GM10266 (cell line): ENCODE measurements around the gene NYNRIN.
"Not testable (repeated sequence)": the region's sequence is repeated elsewhere in the genome, so short reads cannot be mapped to it uniquely, and the experiment has no call there.

Experiments
- DNase-seq: peaks from one replicate; pipeline ENCODE4 v3.0.0; 2012; ENCODE audit errors: extremely low spot score
- TF ChIP-seq, protein P1 (sequence below): IDR thresholded peaks from 2 replicates; pipeline ENCODE4 v1.5.1; 2012; ENCODE audit warnings: mild to moderate bottlenecking, low read depth; ENCODE audit not compliant: control insufficient read depth, insufficient read depth; ENCODE audit errors: missing control alignments

NYNRIN gene

DNA sequence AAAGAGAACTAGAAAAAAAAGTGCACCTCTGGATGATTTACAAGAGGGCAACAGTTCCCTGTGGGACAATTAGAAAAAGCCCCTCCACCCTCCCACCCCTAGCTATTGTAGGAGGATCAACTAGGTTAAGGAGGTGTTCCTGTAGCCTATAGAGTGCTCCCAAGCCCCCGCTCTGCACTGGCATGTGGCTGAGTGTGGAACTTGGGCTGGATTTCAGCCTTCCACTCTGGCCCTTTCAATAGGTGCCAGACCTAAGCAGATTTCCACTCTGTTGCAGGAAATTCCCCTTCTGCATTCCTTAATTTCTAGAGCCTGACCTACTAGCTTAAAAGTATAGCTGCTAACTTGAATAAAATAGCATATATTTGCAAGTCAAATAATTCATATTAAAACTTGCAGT, 28.1 kb upstream of the NYNRIN start:
- TF ChIP-seq, protein P1, sequence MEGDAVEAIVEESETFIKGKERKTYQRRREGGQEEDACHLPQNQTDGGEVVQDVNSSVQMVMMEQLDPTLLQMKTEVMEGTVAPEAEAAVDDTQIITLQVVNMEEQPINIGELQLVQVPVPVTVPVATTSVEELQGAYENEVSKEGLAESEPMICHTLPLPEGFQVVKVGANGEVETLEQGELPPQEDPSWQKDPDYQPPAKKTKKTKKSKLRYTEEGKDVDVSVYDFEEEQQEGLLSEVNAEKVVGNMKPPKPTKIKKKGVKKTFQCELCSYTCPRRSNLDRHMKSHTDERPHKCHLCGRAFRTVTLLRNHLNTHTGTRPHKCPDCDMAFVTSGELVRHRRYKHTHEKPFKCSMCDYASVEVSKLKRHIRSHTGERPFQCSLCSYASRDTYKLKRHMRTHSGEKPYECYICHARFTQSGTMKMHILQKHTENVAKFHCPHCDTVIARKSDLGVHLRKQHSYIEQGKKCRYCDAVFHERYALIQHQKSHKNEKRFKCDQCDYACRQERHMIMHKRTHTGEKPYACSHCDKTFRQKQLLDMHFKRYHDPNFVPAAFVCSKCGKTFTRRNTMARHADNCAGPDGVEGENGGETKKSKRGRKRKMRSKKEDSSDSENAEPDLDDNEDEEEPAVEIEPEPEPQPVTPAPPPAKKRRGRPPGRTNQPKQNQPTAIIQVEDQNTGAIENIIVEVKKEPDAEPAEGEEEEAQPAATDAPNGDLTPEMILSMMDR, result no peak

GRCh38 chr14:24371605-24372004, 27.2 kb upstream of the NYNRIN start:
- not testable (repeated sequence) for DNase-seq

More for the DNA sequence above, 28.1 kb upstream of the NYNRIN start:
- no peak for DNase-seq

DNA sequence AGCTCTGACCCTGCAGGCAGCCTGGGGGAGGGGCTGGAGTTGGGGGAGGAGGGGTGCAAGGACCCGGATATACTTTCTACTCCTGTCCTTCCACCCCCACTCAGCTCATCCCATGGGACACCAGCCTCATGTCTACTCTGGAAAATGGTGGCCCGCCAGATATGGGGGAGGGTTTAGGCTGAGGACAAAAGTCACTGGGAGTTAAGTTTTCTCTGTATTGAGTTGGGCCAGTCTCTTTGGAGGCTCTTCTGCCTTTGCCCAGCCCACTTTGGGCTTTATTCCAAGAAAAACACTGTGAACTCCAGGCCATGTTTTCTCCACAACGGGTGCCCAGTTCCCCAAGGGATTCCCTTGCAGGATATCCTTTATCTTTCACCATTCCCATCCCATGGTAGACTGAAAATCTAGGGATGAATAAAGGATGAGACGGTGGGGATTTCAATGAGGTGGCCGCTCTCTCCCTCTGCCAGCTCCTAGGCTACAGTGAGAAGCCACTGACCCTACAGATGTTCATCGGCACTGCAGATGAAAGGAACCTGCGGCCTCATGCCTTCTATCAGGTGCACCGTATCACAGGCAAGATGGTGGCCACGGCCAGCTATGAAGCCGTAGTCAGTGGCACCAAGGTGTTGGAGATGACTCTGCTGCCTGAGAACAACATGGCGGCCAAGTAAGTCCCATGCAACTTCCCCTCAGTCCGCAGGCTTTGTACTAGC, 25.9 kb upstream of the NYNRIN start:
- TF ChIP-seq, protein P1, result no peak
- no peak for DNase-seq

DNA sequence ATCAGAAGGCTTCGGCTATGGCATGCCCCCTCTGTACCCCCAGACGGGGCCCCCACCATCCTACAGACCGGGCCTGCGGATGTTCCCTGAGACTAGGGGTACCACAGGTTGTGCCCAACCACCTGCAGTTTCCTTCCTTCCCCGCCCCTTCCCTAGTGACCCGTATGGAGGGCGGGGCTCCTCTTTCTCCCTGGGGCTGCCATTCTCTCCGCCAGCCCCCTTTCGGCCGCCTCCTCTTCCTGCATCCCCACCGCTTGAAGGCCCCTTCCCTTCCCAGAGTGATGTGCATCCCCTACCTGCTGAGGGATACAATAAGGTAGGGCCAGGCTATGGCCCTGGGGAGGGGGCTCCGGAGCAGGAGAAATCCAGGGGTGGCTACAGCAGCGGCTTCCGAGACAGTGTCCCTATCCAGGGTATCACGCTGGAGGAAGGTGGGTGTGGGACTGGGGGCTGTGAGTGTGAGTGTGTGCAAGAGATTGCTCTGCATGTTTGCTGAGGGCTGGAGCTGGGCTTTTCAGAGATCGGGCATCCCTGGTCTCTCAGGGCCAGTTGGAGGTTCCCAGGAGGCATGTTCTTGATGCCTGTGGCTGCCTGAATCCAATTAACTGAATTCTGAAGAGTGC, 22.2 kb upstream of the NYNRIN start:
- DNase-seq, result no peak
- TF ChIP-seq, protein P1, result no peak

- TF ChIP-seq, protein P1, result no peak
- no peak for DNase-seq
These were observed 21.7 kb upstream of the NYNRIN start for GRCh38 chr14:24377126-24377525.

DNA sequence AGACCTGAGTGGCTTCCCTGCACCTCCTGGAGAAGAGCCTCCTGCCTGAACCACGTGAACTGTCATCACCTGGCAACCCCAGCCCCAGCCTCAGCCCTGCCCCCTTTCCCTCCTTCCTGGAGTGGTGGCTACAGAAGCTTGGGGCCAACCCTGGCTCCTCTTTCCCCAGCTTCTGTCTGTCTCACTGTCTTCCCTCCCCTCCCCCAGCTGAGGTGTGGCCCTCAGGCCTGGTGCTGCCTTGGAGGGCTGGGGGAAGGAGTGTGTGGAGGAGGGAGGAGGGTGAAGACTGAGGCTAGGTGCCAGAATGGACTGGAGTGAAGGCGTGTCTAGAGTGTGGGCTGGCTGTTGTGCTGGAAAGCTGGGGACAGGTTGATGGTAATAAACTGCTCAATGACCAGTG, 21.1 kb upstream of the NYNRIN start:
- TF ChIP-seq, protein P1, result no peak
- no peak for DNase-seq

DNA sequence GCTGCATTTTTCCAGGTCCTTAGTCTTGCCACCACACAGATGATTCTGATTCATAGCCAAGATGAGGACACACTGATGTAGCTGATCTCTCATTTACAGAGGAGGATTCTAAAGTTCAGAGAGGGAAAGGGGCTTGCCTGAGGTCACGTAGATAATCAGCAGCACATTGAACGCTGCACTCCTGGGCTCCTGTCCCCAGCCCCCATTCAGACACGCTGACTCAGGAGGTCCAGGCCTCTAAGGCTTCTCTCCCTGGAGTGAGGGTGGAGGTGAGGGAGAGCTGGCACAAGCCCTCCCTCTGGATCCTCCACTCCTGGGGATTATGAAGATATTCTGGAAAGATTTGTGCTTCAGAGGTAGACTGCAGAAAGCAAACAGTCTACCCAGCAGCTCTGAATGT, 20.5 kb upstream of the NYNRIN start:
- TF ChIP-seq, protein P1, result no peak
- no peak for DNase-seq
